Measurements from ENCODE around the gene PTTG1.
A peak's percentile ranks its signal among the peaks of the same experiment; 100 is the strongest.

PTTG1 gene

DNA sequence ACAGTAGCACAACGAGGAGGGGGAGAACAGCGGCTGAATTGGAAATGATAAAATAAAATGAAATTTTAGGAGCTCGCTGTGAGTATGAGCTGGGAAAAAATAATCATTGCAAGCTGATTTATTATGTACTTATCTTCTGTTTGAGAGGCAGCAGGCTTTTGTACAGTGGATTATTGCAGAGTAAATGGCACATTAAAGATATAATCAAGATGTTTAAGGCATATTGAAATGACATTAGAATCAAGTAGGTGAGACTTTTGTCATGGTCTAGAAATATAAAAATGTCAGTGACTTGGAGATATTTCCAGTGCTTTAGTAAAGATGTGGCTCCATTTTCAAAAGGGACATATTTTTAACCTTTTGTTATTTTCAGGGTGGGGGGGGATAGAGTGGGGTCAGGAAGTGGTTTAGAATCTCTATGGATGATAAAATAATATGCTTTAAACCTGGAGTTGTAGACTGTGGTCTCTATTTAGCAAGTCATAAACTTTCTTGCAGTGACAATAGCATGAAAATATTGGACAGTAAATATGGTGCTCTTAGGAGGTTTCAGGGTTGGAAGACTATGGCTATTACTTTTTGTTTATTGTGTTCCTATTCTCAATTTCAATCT, 46.8 kb downstream of the PTTG1 start:
- Histone ChIP-seq H3K9ac (ENCODE audit: low read length in 5 of 5) (no peak overlapping the region), H3K27ac (ENCODE audit: low read depth, low read length) (peak overlapping the region; percentile 15), H3K4me1 (ENCODE audit: control insufficient read depth in 5 of 5, insufficient read depth in 5 of 5, low read length in 5 of 5) (peaks cover 9 to 46% (median 45%) of the 10 kb centered on the region in 5 donors)

DNA sequence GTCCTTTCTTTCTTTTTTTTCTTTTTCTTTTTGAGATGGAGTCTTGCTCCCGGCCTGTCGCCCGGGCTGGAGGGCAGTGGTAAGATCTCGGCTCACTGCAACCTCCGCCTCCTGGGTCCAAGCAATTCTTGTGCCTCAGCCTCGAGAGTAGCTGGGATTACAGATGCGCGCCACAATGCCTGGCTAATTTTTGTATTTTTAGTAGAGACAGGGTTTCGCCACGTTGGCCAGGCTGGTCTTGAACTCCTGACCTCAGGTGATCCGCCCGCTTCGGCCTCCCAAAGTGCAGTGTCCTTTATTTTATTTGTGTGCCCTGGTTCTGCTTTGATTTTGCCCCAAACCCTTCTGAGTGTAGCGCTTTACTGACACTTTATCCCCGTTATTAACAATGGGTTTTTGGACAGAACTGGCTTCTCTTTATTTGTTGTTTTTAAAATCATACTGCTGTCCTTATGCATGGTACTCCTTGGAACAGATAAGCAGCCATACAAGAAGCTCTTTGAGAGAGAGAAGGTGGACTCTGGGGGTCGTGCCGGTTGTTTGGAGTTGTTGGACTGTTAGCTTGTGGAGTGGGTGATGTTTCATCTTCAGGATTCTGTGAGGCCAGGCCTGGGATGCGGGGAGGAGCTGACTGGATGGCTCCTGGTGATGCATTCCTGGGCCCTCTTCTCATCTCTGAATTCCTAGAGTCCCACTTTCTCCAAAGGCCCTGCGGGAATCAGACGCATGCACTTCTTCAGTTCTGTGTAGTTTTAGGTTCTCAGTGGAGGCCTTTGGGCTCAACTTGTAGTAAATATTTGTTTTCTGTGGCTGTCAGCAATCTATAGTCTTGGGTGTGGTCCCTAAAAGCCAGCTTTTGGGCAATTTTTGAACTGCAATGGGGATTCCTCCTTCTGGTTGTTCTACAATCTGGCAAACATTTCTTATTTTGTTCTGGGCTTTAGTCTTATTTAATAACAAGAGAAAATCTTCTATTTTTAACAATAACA, 47.8 kb downstream of the PTTG1 start:
- no peaks in the 10 kb centered on the region for H3K36me3 ChIP-seq (ENCODE audit: control insufficient read depth in 5 of 5, insufficient read depth in 5 of 5, low read length in 5 of 5)
- H3K4me1 ChIP-seq (ENCODE audit: control insufficient read depth in 5 of 5, insufficient read depth in 5 of 5, low read length in 5 of 5) = peaks cover 9 to 46% (median 44%) of the 10 kb centered on the region in 5 donors
- no peak overlapping the region for H3K9ac ChIP-seq (ENCODE audit: low read length in 5 of 5)
- H3K9me3 ChIP-seq (ENCODE audit: control insufficient read depth in 5 of 5, low read length in 5 of 5) = no peaks in the 10 kb centered on the region
- no peak overlapping the region for H3K27ac ChIP-seq (ENCODE audit: low read depth, low read length)
- H3K4me3 ChIP-seq (ENCODE audit: low read depth in 1 of 5, low read length in 5 of 5) = peak overlapping the region in 4 of 5 donors; percentile 25 to 59 (median 30)
- H3K27me3 ChIP-seq (ENCODE audit: control insufficient read depth in 5 of 5, insufficient read depth in 4 of 5, low read length in 5 of 5) = no peaks in the 10 kb centered on the region

More for the DNA sequence above, 46.8 kb downstream of the PTTG1 start:
- no peaks in the 10 kb centered on the region for H3K36me3 ChIP-seq (ENCODE audit: control insufficient read depth in 5 of 5, insufficient read depth in 5 of 5, low read length in 5 of 5)
- no peaks in the 10 kb centered on the region for H3K27me3 ChIP-seq (ENCODE audit: control insufficient read depth in 5 of 5, insufficient read depth in 4 of 5, low read length in 5 of 5)
- peak overlapping the region; percentile 45 to 66 (median 59) for H3K4me3 ChIP-seq (ENCODE audit: low read depth in 1 of 5, low read length in 5 of 5)
- no peaks in the 10 kb centered on the region for H3K9me3 ChIP-seq (ENCODE audit: control insufficient read depth in 5 of 5, low read length in 5 of 5)

DNA sequence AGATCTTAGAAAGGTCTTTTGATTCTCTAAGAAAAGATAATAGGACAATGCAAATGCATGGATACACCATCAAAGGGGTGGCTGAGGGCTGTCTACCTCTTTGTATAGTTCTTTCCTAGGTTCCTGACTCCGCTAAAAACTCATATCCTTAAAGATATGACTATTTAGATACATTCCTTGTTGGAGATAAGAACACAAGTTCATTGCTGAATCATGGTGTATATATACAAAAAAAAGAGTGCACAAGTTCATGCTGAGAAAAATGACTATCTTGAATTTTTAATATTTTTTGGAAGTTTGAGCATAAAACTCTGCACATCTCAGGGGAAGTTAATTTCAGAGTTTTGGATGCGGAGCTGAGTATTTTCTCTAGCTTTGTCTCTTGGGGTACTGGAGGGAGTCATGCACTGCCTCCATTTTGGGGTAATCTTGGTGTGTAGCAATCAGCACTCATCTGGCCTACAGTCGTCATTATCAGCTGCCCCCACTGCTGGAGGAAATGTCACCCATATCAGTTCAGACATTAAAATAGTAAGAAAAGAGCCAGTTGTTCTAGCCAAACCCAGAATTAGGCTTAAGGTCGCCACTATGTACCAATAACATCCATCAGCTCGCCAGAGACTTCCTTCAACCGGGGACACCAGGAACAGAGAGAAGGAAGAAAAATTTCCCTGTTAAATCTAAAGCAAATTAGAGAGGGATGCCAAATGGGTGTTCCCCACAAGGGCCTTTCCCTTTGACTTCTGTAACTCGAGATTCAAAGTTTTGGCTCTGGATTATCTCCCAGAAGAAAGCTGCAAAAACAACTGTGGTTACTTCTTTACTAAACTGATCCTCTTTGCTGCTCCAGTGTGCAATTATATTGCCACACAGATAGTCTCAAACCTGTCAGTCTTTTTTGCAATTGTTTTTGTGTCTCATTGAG, 49.0 kb downstream of the PTTG1 start:
- H3K36me3 ChIP-seq (ENCODE audit: control insufficient read depth in 5 of 5, insufficient read depth in 5 of 5, low read length in 5 of 5) = no peaks in the 10 kb centered on the region
- no peaks in the 10 kb centered on the region for H3K27me3 ChIP-seq (ENCODE audit: control insufficient read depth in 5 of 5, insufficient read depth in 4 of 5, low read length in 5 of 5)
- H3K27ac ChIP-seq (ENCODE audit: low read depth, low read length) = peak overlapping the region; percentile 50

DNA sequence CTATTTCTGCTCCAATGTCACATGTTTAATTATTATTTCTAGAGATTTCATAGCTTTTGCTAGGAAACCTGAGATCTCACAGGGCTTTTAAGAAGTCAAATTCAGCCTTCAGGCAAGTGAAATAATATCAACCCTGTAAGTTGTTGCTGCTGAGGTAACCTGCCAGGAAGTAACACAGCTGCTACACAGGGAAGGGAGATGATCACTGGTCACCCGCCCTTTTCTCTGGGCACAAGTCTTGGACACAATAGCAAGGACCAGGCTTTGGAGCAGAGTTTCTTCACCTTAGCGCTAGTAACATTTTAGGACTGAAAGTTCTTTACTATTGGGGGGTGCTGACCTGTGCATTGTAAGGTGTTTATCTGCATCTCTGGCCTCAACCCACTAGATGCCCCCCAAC, 50.1 kb downstream of the PTTG1 start:
- Histone ChIP-seq H3K9ac (ENCODE audit: low read length in 5 of 5) (no peak overlapping the region), H3K4me3 (ENCODE audit: low read depth in 1 of 5, low read length in 5 of 5) (no peak overlapping the region), H3K9me3 (ENCODE audit: control insufficient read depth in 5 of 5, low read length in 5 of 5) (no peaks in the 10 kb centered on the region), H3K4me1 (ENCODE audit: control insufficient read depth in 5 of 5, insufficient read depth in 5 of 5, low read length in 5 of 5) (peaks cover 9 to 45% (median 40%) of the 10 kb centered on the region in 5 donors), H3K27me3 (ENCODE audit: control insufficient read depth in 5 of 5, insufficient read depth in 4 of 5, low read length in 5 of 5) (no peaks in the 10 kb centered on the region), H3K36me3 (ENCODE audit: control insufficient read depth in 5 of 5, insufficient read depth in 5 of 5, low read length in 5 of 5) (no peaks in the 10 kb centered on the region), H3K27ac (ENCODE audit: low read depth, low read length) (peak overlapping the region; percentile 50)

More for the DNA sequence above, 49.0 kb downstream of the PTTG1 start:
- H3K4me3 ChIP-seq (ENCODE audit: low read depth in 1 of 5, low read length in 5 of 5) = peak overlapping the region in 3 of 5 donors; percentile 12 to 22 (median 12)
- H3K9ac ChIP-seq (ENCODE audit: low read length in 5 of 5) = peak overlapping the region in 2 of 5 donors; percentile 7
- H3K4me1 ChIP-seq (ENCODE audit: control insufficient read depth in 5 of 5, insufficient read depth in 5 of 5, low read length in 5 of 5) = peaks cover 9 to 46% (median 44%) of the 10 kb centered on the region in 5 donors
- H3K9me3 ChIP-seq (ENCODE audit: control insufficient read depth in 5 of 5, low read length in 5 of 5) = no peaks in the 10 kb centered on the region

DNA sequence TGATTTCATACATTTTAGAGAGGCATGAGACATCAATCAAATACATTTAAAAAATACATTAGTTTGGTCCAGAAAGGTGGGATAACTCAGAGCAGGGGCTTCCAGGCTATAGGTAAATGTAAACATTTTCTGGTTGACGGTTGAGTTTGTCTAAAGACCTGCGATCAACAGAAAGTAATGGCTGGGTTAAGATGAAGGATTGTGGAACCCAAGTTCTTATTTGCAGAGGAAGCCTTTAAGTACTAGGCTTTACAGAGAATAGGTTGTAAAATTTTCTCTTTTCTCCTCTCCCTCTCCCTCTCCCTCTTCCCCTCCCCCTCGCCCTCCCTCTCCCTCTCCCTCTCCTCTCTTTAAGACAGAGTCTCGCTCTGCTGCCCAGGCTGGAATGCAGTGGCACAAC, 50.8 kb downstream of the PTTG1 start:
- Histone ChIP-seq H3K4me3 (ENCODE audit: low read depth in 1 of 5, low read length in 5 of 5) (no peak overlapping the region), H3K9ac (ENCODE audit: low read length in 5 of 5) (no peak overlapping the region), H3K27me3 (ENCODE audit: control insufficient read depth in 5 of 5, insufficient read depth in 4 of 5, low read length in 5 of 5) (no peaks in the 10 kb centered on the region), H3K4me1 (ENCODE audit: control insufficient read depth in 5 of 5, insufficient read depth in 5 of 5, low read length in 5 of 5) (peaks cover 5 to 40% (median 33%) of the 10 kb centered on the region in 5 donors), H3K9me3 (ENCODE audit: control insufficient read depth in 5 of 5, low read length in 5 of 5) (no peaks in the 10 kb centered on the region), H3K27ac (ENCODE audit: low read depth, low read length) (no peak overlapping the region), H3K36me3 (ENCODE audit: control insufficient read depth in 5 of 5, insufficient read depth in 5 of 5, low read length in 5 of 5) (no peaks in the 10 kb centered on the region)

DNA sequence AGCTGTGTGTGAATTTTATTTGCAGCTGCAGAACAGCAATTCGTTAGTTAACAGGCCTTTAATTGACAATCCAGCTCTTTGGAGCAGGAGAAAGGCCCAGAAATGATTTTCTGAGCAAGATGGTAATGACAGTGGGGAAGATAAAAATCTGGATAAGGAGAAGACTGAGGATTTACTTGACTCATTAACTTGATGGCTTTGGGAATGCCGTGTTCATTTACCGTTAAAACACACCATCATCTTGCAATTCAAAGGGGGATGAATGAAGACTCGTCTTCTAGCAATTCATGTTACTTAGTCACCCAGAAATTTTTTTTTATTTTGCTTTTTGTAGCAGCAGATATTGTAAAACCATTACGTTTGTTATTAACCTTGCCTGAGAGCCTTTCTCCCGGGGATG, 52.0 kb downstream of the PTTG1 start:
- Histone ChIP-seq H3K27me3 (ENCODE audit: control insufficient read depth in 5 of 5, insufficient read depth in 4 of 5, low read length in 5 of 5) (no peaks in the 10 kb centered on the region), H3K9me3 (ENCODE audit: control insufficient read depth in 5 of 5, low read length in 5 of 5) (no peaks in the 10 kb centered on the region), H3K4me1 (ENCODE audit: control insufficient read depth in 5 of 5, insufficient read depth in 5 of 5, low read length in 5 of 5) (peaks cover 5 to 28% (median 24%) of the 10 kb centered on the region in 5 donors), H3K36me3 (ENCODE audit: control insufficient read depth in 5 of 5, insufficient read depth in 5 of 5, low read length in 5 of 5) (no peaks in the 10 kb centered on the region), H3K9ac (ENCODE audit: low read length in 5 of 5) (no peak overlapping the region), H3K27ac (ENCODE audit: low read depth, low read length) (no peak overlapping the region), H3K4me3 (ENCODE audit: low read depth in 1 of 5, low read length in 5 of 5) (no peak overlapping the region)

DNA sequence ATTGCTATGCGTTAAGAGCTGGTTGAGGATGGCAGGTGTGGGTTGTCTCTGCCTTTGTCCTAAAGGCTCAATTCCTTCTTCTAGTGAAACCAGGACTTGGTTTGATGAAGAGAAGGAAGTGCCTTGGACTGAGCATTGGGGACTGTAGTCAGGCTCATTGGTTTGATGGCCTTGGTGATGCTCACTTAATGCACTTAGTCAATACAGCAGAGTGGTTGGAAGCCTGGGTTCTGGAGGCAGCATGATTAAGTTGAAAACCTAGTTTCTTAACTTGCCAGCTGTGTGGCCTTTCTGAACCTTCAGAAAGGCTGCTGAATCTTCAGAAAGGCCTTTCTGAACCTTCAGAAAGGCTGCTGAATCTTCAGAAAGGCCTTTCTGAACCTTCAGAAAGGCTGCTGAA, 52.4 kb downstream of the PTTG1 start:
- H3K36me3 ChIP-seq (ENCODE audit: control insufficient read depth in 5 of 5, insufficient read depth in 5 of 5, low read length in 5 of 5) = no peaks in the 10 kb centered on the region
- no peak overlapping the region for H3K9ac ChIP-seq (ENCODE audit: low read length in 5 of 5)
- no peak overlapping the region for H3K27ac ChIP-seq (ENCODE audit: low read depth, low read length)
- no peaks in the 10 kb centered on the region for H3K9me3 ChIP-seq (ENCODE audit: control insufficient read depth in 5 of 5, low read length in 5 of 5)
- no peaks in the 10 kb centered on the region for H3K27me3 ChIP-seq (ENCODE audit: control insufficient read depth in 5 of 5, insufficient read depth in 4 of 5, low read length in 5 of 5)
- H3K4me1 ChIP-seq (ENCODE audit: control insufficient read depth in 5 of 5, insufficient read depth in 5 of 5, low read length in 5 of 5) = peaks cover 5 to 28% (median 24%) of the 10 kb centered on the region in 5 donors
- H3K4me3 ChIP-seq (ENCODE audit: low read depth in 1 of 5, low read length in 5 of 5) = no peak overlapping the region

DNA sequence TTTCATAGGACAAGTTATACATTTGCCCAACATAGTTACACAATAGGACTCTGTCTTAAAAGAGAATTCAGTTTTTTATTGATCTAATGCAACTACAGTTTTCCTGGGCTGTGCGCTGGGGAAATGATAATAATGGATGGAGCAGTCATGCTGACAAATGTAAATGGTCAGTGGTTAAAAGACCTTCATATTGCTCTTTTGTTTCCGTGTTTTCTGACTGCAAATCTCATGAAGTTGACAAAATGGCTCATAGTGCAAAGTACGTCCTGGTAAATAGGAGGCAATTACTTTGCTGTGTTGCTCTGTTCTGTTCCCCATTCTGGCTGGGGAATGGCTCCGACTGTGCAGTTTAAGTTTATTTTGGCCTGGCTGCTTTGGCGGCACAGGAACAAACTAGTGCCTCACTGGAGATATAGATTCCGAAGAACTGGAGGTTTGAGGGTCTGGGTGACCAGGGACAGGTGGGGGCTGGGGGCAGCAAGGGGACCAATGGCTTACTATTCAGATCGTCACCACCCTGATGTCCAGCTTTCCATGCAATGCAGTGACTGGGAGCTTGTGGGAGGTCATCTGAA, 54.3 kb downstream of the PTTG1 start:
- no peak overlapping the region for H3K9ac ChIP-seq (ENCODE audit: low read length in 5 of 5)
- H3K36me3 ChIP-seq (ENCODE audit: control insufficient read depth in 5 of 5, insufficient read depth in 5 of 5, low read length in 5 of 5) = no peaks in the 10 kb centered on the region
- no peaks in the 10 kb centered on the region for H3K9me3 ChIP-seq (ENCODE audit: control insufficient read depth in 5 of 5, low read length in 5 of 5)
- H3K27ac ChIP-seq (ENCODE audit: low read depth, low read length) = no peak overlapping the region
- H3K27me3 ChIP-seq (ENCODE audit: control insufficient read depth in 5 of 5, insufficient read depth in 4 of 5, low read length in 5 of 5) = no peaks in the 10 kb centered on the region
- H3K4me3 ChIP-seq (ENCODE audit: low read depth in 1 of 5, low read length in 5 of 5) = no peak overlapping the region
- H3K4me1 ChIP-seq (ENCODE audit: control insufficient read depth in 5 of 5, insufficient read depth in 5 of 5, low read length in 5 of 5) = peaks cover 5 to 14% (median 12%) of the 10 kb centered on the region in 5 donors

DNA sequence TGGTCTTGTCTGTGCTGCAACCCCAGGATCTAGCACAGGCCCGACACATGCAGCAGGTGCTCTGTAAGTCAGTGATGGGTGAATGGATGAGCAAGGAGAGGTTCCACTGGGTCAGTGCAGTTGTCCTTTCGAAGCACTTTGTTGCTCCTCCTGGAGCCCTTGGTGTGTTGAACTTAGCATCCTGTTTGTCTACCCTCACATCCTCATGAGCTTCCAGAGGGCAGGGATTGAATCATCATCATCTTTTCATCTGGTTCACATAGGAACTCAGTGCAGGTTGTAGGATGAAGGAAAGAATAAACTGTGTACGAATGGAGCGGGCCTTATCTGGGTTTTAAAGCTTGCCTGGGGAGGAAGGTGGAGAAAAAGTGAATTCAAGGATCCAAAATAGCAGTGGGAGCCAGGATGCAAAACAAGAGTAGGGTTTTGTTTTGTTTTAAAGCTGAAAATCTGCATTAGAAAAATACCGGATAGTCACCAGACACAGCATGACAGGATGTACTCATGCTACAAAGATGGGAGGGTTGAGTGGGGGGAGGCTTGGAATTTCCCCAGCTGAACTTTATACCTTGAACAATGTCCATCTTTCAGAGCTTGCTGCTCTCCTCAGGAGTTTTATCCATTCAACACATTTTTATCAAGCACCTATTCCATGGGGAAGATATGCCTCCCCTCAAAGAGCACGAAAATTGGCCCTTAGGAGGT, 55.8 kb downstream of the PTTG1 start:
- Histone ChIP-seq H3K9ac (ENCODE audit: low read length in 5 of 5) (no peak overlapping the region), H3K27ac (ENCODE audit: low read depth, low read length) (no peak overlapping the region), H3K27me3 (ENCODE audit: control insufficient read depth in 5 of 5, insufficient read depth in 4 of 5, low read length in 5 of 5) (no peaks in the 10 kb centered on the region), H3K36me3 (ENCODE audit: control insufficient read depth in 5 of 5, insufficient read depth in 5 of 5, low read length in 5 of 5) (no peaks in the 10 kb centered on the region), H3K4me3 (ENCODE audit: low read depth in 1 of 5, low read length in 5 of 5) (no peak overlapping the region), H3K4me1 (ENCODE audit: control insufficient read depth in 5 of 5, insufficient read depth in 5 of 5, low read length in 5 of 5) (peaks cover 0 to 2% (median 0%) of the 10 kb centered on the region in 5 donors), H3K9me3 (ENCODE audit: control insufficient read depth in 5 of 5, low read length in 5 of 5) (no peaks in the 10 kb centered on the region)
